GM21515 (cell line): Measurements from ENCODE around the gene MACROD2.

Source experiments
- ATAC-seq: cut with Tn5 transposase; IDR thresholded peaks from one replicate; pipeline ENCODE4 v1.9.1; 2021; ENCODE audit not compliant: unreplicated experiment

The MACROD2 gene

DNA sequence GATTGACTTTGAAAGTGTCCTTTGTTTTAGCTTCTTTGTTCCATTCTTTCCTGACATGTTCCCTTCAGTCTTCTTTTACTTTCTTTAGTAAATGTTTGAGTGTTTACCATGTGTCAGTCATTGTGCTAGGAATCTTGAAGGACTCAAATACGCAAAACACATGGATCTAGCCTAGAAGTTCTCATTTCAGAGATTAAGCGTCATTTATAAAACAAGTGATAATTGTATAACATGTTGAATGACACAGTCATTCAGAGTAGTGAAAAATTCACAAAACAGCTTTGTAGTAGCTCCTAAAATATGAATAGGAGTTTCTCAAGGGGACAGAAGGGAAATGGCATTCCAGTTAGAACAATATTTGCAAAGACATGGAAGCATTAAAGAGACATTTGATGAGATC, 66.9 kb downstream of the MACROD2 start:
- ATAC-seq, result no peak

DNA sequence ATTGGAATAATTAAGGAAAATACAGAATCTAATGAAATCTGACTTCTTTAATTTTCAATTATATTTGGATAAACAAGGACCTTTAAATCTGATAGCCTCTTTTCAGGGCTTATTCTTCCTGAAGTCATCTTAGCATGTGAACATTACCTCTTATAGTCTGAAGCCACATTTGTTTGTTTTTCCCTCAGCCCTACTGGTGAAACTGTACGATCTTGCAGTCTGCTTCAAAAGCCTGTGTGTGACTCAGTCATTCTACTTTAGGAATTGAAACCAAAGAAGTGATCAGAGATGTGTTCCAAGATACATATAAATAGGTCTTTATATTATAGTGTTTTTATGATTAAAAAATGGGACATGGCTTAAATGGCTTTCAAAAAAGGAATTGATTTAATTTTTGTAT, 67.5 kb downstream of the MACROD2 start:
- no peak for ATAC-seq

DNA sequence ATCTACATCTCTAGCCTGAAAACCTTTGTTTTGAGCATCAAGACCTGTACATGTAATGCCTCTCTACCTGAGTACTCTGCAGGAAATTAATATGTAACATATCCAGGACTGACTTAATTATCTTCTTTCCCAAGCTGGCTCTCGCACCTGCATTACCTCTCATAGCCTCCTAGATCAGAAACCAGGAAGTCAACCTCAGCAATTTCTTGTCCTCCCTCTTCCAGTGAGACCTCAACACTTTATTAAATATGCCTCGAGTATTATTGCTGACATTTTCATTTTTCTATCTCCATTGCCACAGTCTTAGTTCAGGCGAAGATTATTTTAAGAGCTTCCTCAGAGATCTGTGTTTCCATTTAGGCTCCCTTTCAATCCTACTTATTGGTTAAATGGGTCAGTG, 69.0 kb downstream of the MACROD2 start:
- ATAC-seq, result no peak

DNA sequence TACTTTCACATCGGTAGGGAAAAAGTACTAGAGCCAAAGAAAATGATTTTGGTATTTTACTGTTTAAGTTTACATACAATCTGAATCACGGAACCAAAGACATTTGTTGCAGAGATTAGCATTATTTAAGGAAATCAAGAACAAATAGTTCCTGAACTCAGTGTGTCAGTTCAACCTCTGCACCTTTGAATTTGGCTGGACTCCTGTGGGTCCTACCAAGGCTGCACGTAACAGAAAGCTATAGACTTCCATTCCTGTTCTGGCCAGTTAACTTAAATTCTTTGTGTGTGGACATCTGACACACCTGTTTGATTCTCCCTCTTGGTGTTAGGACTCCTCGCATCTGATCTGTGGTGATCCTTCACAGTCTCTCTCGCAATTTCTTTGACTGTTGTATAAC, 69.6 kb downstream of the MACROD2 start:
- no peak for ATAC-seq

DNA sequence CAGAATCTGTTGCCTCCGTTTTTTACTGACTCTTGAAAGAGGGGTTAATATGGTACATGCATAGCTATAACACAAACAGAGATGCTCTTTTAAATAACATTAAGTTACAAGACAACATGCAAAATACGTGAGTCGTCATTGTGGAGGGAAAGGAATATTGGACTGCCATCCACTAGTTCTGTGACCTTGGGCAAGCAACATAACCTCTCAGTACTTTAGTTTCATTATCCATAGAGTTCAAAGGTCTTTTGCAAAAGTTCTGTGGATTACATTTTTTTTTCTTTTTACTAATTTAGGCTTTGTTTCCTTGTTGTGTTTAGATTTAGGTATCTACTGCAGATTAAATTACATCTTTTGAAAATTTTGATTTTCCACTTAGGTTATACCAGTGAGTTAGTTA, 70.5 kb downstream of the MACROD2 start:
- ATAC-seq, result no peak

DNA sequence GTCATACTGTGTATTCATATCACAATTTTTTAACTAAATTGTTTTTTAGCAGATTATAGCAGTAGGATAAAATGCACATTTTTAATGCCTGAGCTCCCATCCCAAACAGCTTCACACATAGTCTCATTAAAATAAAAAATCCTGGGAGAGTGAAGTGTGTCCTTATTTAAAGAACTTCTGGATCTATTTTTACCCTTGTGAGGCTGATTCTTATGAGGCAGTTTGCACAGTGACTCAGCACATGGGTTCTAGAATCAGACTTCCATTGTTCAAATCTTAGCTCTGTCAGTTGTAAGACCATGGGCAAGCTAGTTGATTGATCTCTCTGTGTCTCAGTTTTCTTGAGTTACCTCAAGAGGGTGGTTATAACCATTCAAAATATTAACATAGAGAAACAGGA, 72.3 kb downstream of the MACROD2 start:
- no peak for ATAC-seq

DNA sequence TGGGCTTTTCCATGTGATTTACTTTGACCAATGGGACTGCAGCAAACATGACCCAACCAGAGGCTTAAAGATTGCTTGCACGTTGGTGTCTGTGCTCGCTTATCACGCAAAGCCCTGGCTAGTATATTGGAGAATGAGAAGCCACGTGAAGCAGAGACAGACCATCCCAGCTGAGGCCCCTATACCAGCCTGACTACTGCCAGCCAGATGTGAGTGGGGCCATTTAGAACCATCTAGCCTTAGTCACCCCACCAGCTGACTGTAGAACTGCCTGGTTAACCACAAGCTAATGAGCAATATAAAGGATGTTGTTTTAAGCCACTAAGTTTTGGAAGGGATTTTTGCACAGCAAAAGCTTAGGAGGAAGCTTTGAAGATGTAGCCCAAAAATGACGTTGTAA, 74.5 kb downstream of the MACROD2 start:
- ATAC-seq, result no peak

DNA sequence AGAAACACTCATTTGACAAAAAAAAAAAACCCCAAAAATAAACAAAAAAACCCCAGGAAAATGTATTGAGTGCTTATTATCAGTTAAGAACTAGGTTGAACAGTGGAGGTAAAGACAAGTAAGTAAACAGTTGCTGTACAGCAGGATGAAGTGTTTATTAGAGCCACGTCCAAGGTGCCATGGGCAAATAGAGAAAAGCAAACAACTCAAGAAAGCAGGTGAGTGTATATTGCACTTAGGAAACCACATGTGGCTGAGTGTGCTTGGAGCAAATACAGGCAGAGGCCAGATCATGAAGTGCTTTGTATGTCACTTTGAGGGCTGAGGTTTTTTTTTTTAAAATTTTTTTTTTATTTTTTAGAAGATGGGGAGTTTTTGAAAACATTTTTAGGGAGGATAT, 98.3 kb downstream of the MACROD2 start:
- no peak for ATAC-seq

DNA sequence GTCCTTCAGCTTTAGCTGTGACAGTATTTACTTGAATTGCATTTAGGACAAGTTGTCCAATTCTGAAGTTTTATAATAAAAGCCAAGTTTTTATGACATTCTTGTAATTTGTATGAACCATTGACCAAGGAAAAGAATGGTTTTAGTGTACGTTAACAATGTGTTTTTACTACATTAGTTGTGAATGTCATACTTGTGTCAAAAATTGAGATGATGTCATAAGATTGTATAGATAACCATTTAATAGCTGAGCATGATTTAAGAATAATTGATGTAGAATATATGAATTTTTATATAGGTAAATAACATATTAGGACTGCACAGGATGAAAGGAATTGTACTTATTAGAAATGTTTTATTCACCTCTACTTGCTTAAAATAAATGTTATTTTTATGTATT, 102.9 kb downstream of the MACROD2 start:
- no peak for ATAC-seq

DNA sequence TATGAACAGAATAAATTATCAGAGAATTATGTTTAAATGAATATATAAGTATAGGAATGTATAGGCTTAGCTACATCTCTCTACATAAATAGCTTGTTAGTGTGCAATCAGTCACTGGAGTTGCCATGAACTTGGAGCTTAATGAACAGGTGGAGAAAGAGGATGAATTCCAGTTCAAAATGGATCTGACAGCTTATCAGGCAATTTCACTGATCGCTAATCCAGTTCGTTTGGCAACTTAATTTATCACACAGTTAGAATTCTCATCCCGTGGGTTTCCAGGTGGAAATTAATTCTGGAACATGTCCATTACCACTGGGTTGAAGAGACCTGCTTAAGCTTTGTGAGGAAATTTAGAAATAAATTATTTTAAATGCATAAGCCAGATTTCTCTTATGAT, 118.1 kb downstream of the MACROD2 start:
- ATAC-seq, result no peak

DNA sequence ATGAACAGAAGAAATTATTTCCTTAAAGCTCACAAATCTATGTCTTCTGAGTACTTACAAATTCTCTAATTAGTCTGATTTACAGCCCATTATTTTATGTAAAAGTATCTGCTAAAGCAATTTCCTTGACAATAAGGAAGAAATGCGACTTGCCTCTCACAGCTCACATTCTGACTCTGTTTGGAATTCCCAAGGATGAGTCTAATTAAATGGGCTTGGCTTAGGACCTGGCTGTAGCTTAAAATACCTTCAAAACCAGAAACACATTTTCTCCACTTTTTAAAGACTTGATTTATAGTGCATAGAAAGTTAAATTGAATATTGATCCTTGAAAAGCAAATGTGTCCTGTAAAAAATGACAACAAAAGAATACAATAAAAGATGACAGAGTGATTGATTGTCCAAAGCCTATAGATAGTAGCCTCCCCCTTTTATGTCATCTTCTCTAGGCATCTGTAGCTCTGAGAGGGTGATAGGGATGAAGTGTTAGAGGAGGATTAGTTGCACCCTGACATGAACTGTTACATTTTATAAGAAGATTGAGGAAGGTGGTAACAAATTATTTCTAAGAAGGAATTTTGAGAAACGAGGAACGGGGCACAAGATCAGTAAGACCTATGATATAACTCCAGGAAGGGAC, 118.9 kb downstream of the MACROD2 start:
- ATAC-seq, result no peak

DNA sequence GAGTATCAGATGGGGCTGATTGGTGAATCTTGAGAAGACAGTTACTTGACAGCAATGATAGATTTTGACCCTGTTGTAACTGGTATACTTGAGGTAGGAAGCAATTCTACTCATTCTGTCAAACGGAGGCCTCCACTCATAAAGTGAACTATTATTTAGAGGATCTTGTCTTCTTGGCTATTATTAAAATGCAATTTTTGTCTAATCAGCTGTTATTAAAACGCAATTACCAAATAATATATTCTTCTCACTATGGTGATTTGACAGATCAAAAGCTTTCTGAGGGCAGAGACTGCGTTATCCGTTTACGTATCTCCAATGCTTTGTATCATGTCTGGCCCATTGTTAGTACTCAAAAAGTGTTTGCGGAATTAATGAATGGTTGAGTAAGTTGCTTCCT, 120.7 kb downstream of the MACROD2 start:
- no peak for ATAC-seq

DNA sequence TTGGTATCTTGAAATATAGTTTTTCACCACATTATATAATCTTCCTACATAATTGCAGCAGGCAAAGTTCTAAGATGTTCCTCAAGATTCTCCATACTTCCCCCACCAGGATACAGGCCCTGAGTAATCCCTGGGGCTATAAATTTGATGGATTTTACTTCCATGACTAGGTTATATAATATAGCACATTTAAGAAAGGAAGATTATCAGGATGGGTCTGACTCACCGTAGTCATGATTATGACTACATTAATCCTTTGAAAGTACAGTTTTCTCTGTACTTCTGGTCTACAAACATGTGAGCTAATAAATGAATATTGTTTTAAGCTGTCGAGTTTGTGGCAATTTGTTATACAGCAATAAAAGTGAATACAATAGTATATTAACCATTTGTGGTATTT, 122.5 kb downstream of the MACROD2 start:
- ATAC-seq, result no peak

DNA sequence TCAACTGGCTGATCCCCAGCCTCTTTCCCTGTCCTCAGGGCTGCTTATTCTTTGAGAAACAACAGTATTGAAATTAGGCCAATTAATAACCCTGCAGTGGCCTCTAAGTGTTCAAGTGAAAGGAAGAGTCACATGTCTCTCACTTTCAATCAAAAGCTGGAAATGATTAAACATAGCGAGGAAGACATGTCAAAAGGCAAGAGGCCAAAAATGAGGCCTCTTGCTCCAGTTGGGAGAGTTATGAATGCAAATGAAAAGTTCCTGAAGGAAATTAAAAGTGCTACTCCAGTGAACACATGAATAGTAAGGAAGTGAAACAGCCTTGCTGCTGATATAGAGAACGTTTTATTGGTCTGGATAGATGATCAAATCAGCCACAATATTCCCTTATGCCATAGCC, 131.5 kb downstream of the MACROD2 start:
- no peak for ATAC-seq

DNA sequence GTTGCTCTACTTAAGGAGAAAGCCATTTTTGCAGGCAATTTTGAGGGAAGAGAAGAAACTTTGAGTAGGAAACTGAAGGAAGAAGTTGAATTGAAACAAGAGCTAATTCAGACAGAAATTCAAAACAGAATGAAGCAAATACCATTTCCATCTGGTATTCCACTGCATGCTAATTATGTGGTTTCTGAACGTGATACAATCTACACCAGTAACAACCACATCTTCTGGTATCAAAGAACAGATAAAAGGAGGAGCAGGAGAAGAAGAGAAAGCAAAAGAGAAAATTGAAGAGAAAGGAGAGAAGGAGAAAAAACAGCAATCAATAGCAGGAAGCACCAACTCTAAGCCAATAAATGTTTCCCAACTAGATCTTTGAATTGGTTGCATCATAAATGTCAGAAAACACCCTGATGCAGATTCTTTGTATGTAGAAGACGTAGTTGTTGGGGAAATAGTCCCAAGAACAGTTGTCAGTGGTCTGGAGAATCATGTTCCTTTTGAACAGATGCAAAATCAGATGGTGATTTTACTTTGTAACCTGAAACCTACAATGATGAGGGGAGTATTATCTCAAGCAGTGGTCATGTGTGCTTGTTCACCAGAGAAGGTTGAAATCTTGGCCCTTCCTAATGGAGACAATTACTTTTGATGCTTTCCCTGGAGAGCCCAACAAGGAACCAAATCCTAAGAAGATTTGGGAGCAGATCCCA, 132.4 kb downstream of the MACROD2 start:
- ATAC-seq, result no peak

DNA sequence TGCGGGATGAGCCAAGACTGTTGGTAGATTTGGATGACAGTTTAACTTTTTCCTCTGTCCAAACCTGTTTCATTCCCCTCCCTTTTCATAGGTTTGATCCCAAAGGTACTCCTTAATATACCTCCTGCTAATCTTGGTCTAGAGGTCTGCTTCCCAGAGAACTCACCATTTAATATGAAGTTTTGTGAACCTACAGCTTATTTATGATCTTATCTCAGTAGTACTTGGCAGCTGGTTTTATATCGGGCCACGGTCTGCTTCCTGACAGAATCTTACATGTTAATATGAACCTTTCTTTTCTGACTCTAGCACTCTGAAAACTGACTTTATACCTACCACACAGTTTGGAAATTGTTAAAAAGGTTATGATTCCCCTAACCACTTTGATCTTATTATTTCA, 138.7 kb downstream of the MACROD2 start:
- no peak for ATAC-seq

DNA sequence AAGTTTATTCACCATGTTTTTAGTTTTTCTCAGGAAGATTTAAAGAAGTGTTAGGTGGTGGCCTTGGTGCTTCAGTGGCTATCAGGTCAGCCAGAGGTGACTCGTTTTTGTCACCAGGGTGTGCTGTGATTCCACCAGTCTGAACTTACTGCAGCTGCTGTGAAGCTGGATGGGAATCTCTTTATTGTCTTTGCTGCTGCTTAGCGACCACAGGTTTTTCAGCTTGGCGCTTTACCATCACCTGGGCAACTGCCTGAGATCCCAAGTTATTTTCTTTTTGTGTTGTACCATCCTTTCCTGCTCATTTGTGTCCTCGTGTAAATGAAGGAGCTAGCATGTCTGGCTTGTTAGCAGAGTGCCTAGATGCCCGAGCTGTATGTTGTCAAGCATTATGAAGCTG, 146.9 kb downstream of the MACROD2 start:
- no peak for ATAC-seq

DNA sequence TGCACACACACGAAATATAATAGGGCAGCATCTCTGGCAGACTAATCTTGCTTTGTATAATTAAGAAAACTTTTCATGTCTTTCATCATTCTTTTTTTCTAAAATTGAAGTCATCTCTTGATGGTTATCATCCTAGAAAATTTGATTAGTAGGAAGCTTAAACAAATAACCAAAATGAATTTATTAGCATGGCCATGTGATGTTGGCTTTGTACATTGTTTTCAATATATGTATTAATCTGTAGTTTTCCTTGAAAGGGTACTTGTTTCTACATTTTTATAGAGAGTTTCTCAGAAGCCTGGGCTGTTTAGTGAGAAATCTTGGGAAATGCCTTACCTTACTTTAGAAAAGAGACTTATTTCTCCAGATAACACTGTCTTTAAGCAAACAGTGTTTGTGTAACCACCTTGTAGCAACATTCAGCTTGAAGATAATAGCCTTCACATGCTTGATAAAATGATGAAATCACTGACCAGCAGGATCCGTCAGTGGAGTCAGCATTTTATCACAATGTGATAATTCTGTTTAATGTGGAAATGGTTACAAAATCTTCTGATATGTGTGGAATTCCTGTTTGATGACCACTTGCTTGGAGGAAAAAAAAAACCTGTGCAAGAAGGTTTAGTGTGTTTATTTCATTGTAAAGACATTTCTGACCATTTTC, 147.8 kb downstream of the MACROD2 start:
- no peak for ATAC-seq

DNA sequence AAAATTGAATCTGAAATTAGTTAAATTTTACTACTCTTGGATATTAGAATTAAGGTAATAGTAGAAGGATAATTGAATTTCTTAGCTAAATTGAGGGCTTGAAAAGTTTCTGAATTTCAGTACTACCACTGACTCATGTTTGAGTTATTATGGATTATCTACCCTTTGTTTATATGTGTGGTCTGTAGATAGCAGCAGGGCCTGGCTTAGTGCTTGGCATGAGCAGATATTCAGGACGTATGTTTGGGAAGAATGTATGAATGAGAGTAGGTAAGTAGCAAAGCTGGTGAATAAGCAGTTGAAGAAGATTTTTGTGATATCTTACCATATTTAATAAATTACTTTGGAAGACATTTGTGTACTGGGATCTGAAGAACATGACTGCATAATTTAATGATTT, 152.7 kb downstream of the MACROD2 start:
- ATAC-seq, result no peak

DNA sequence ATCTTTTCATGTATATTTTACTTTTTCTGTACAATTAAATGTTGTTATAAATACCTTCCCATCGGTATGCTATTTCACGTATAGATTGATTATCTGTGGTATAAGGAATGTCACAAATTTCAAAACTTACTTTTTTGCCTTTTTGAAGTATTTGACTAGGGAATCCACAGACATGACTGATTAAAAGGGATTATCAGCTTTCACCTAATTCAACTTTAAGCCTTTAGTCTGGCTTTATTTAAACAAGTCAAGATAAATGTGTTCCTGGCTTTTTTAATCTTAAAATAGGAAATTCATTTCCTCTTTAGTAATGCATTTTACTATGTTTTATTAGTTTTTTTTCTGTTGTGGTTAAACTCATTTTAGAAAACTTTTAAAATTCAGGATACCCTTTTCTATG, 160.0 kb downstream of the MACROD2 start:
- no peak for ATAC-seq

DNA sequence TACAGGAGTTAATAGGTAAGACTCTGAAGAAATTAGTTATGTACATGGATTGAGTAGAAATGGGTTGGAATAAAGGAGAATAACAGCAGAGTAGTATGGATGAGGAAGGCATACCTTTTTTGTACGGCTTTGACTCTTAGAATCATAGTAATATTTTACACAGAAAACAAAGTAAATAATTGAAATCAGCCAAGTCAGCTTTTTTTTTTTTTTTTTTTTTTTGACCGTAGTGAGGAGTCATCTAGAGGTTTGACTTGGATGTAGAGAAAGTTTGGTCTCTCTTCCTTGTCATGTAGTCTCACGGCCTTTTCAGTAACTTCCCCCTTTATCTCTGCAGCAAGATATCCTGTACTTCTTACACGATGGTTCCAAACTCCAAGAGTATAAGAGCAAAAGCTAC, 183.2 kb downstream of the MACROD2 start:
- no peak for ATAC-seq

DNA sequence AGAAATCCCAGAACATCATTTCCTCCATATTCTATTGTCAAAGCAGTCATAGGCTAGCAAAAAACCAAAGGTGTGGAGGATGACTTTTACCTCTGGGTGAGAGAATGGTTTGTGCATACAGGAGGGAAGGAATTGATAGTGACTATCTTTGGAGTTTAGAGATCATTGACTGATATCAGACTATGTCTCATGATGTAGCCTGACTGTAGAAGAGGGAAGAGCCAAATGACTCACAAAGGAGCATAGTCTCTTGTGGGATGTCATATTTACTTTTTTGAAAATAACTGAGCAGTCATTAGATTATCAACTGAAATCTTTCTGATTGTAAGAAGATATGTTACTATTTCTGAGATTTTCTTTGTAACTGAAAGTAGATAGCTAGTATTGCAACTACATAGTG, 183.6 kb downstream of the MACROD2 start:
- no peak for ATAC-seq
